DMS114 treated with DMSO at 0.1 percent for 48 hours (cell line): Measurements from ENCODE around the gene PXN.
"Not testable (repeated sequence)": the region's sequence is repeated elsewhere in the genome, so short reads cannot be mapped to it uniquely, and the experiment has no call there.

Experiments
- DNase-seq: peaks from one replicate; lab custom pipeline; 2025; ENCODE audit not compliant: unreplicated experiment; lab: John Stamatoyannopoulos, UW

Gene PXN

DNA sequence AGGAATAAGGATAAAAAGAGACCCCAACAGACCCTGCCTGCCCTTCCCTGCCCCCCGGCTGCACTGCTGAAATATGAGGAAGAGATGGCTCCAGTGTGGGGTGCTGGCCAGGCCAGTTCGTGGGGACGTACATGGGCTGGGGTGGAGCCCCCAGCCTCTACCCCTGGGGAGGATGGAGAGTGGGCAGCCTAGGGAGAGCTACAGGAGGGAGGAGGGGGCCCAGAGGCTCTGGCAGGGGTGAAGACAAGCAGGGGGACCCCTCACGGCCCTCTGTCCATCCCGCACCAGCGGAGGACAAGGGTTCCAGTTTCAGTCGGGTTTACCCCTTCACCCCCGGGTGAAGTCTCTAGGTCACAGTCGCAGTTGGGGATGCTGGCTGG is 53.6 kb downstream of the PXN start:
- DNase-seq = no peak

GRCh38 chr12:120211243-120211903 is 54.2 kb downstream of the PXN start:
- no peak for DNase-seq

- DNase-seq = no peak
Observed at GRCh38 chr12:120209851-120210250, 55.7 kb downstream of the PXN start.

GRCh38 chr12:120207227-120207626 is 58.3 kb downstream of the PXN start:
- DNase-seq = no peak

DNA sequence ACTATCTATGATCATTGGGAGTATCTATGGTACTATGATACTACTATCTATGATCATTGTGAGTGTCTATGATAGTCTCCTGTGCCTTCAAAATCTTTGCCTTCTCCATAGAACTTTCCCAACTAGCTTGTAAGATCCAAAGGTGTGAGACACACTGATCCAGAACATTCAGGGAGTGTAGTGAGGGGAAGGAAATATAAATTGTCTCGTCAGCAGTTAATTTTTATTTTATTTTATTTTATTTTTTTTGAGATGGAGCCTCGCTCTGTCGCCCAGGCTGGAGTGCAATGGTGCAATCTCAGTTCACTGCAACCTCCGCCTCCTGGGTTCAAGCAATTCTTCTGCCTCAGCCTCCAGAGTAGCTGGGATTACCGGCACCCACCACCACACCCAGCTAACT is 58.7 kb downstream of the PXN start:
- DNase-seq = not testable (repeated sequence)

- DNase-seq = no peak
Observed at GRCh38 chr12:120206228-120206627, 59.3 kb downstream of the PXN start.

GRCh38 chr12:120204171-120204570 is 61.4 kb downstream of the PXN start:
- no peak for DNase-seq

- DNase-seq = no peak
Observed at GRCh38 chr12:120200364-120200800, 65.1 kb downstream of the PXN start.

- no peak for DNase-seq
Observed at GRCh38 chr12:120199595-120200306, 65.8 kb downstream of the PXN start.

GRCh38 chr12:120199025-120199424 is 66.5 kb downstream of the PXN start:
- no peak for DNase-seq

- no peak for DNase-seq
Observed at GRCh38 chr12:120197542-120197887, 68.0 kb downstream of the PXN start.

- DNase-seq = not testable (repeated sequence)
Observed at GRCh38 chr12:120196817-120197541, 68.6 kb downstream of the PXN start.

- DNase-seq = no peak
Observed at GRCh38 chr12:120196363-120196762, 69.2 kb downstream of the PXN start.

GRCh38 chr12:120194534-120195395 is 70.8 kb downstream of the PXN start, which contains the start of gene GCN1:
Gene GCN1 (minus strand): TSS chr12:120194715. CDS start chr12:120194697, 18 bp downstream.
- peak; percentile 78 for DNase-seq

- DNase-seq = peak; percentile 32
Observed at GRCh38 chr12:120194226-120194533, 71.3 kb downstream of the PXN start.

GRCh38 chr12:120193286-120193685 is 72.2 kb downstream of the PXN start:
- DNase-seq = not testable (repeated sequence)

DNA sequence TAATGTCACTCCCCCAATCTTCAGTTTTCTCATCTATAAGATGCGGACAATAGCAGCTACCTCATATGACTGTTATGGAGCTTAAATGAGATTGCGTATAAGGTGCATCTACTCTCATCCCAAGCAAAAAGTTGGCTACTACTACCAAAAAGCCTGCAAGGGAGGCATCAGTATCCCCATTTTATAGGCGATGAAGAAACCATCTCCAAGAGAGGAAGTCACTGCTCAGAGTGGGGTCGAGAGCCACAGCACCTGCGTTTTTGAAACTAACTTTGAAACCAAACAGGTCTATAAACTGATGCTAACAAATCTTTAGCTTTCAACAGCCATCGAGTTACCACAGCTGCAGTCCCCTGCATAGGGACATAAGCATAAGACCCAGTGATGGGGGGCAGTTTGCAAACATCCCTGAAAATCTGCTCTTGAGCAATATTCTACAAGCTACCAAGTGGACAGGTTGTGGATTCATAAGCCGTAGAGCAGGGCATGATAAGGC is 74.5 kb downstream of the PXN start:
- DNase-seq = no peak

- no peak for DNase-seq
Observed at GRCh38 chr12:120190386-120190785, 75.1 kb downstream of the PXN start.

- DNase-seq = no peak
Observed at GRCh38 chr12:120186654-120187053, 78.9 kb downstream of the PXN start.

GRCh38 chr12:120183211-120183631 is 82.3 kb downstream of the PXN start:
- no peak for DNase-seq
